HAP-1 (cell line): ENCODE data around the gene WDPCP.
"Not testable (repeated sequence)": the region's sequence is repeated elsewhere in the genome, so short reads cannot be mapped to it uniquely, and the experiment has no call there.

Experiments used
- DNase-seq, 2 experiments: peaks; one replicate each; pipeline ENCODE4 v3.0.0-alpha.2; 2016 to 2020; ENCODE audit warnings: low spot score in 2 of 2
- H3K27me3 ChIP-seq: fragments of 250-450 bp; sonication (Bioruptor Pico); 2 replicates; pipeline ENCODE4 v1.5.1; 2020; ENCODE audit warnings: low read depth, mild to moderate bottlenecking, moderate library complexity
- H3K36me3 ChIP-seq: fragments of 250-450 bp; sonication (Bioruptor Pico); replicated peaks from 2 replicates; pipeline ENCODE4 v1.5.1; 2020; ENCODE audit warnings: mild to moderate bottlenecking
- H3K4me1 ChIP-seq: fragments of 250-450 bp; sonication (Bioruptor Pico); 2 replicates; pipeline ENCODE4 v1.5.1; 2020; ENCODE audit warnings: mild to moderate bottlenecking
- H3K4me3 ChIP-seq: fragments of 250-450 bp; sonication (Bioruptor Pico); 2 replicates; pipeline ENCODE4 v1.5.1; 2020; ENCODE audit warnings: mild to moderate bottlenecking, moderate library complexity
- H3K9me3 ChIP-seq: fragments of 250-450 bp; sonication (Bioruptor Pico); 2 replicates; pipeline ENCODE4 v1.5.1; 2020; ENCODE audit warnings: mild to moderate bottlenecking, moderate library complexity
- in situ Hi-C: fragments of 300-500 bp; cut with MboI; formaldehyde crosslinking; loops from 3 replicates; pipeline ENCODE4 v1.14.3; 2020; ENCODE audit warnings: low sequenced_read_pairs, inconsistent platforms, mixed read lengths

The WDPCP gene

DNA sequence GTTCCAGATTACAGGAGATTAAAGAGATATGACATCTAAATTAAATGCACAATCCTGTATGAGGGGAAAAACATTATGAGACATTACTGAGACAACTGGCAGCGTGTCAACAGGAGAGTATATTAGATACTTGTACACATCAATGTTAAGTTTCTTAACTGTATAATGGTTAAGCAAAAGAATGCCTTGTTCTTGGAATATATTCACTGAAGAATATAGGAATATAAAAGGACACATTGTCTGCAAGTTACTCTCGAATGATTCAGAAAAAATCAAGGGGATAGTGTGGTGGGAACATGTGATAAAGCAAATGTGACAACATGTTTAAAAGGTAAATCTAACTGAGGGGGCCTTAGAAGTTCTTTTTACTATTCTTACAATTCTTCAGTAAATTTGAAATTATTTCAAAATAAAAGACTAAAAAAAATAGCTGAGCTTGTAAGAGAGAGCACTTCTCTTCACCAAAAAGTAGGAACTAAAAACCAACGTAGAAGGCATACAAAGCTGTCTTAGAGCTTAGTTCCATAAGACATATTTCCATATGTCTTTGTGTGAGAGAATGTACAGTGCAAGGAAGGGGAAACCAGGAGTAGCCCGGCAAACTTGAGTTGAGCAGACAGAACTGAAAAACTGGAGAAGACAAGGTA is 7.5 kb downstream of the WDPCP start:
- H3K9me3 ChIP-seq = no peaks in the 10 kb centered on the region
- no peak overlapping the region for H3K4me3 ChIP-seq
- H3K36me3 ChIP-seq = no peaks in the 10 kb centered on the region
- no peak for DNase-seq
- no peaks in the 10 kb centered on the region for H3K27me3 ChIP-seq
- H3K4me1 ChIP-seq = peaks cover 4% of the 10 kb centered on the region; the same call in 1 of the 2 replicates
- in situ Hi-C loops = no loop called here

- DNase-seq = no peak
Observed at GRCh38 chr2:63578767-63579166, 9.5 kb downstream of the WDPCP start.

GRCh38 chr2:63576546-63576945 is 11.7 kb downstream of the WDPCP start:
- H3K36me3 ChIP-seq = no peaks in the 10 kb centered on the region
- in situ Hi-C loops = no loop called here
- H3K9me3 ChIP-seq = no peaks in the 10 kb centered on the region
- no peak overlapping the region for H3K4me3 ChIP-seq
- peaks cover 4% of the 10 kb centered on the region; the same call in 1 of the 2 replicates for H3K4me1 ChIP-seq
- H3K27me3 ChIP-seq = no peaks in the 10 kb centered on the region
- no peak for DNase-seq

More at GRCh38 chr2:63578767-63579166, 9.5 kb downstream of the WDPCP start:
- Histone ChIP-seq H3K27me3 (no peaks in the 10 kb centered on the region), H3K9me3 (no peaks in the 10 kb centered on the region), H3K4me1 (peaks cover 4% of the 10 kb centered on the region; the same call in 1 of the 2 replicates), H3K36me3 (no peaks in the 10 kb centered on the region), H3K4me3 (no peak overlapping the region)
- in situ Hi-C loops = no loop called here

DNA sequence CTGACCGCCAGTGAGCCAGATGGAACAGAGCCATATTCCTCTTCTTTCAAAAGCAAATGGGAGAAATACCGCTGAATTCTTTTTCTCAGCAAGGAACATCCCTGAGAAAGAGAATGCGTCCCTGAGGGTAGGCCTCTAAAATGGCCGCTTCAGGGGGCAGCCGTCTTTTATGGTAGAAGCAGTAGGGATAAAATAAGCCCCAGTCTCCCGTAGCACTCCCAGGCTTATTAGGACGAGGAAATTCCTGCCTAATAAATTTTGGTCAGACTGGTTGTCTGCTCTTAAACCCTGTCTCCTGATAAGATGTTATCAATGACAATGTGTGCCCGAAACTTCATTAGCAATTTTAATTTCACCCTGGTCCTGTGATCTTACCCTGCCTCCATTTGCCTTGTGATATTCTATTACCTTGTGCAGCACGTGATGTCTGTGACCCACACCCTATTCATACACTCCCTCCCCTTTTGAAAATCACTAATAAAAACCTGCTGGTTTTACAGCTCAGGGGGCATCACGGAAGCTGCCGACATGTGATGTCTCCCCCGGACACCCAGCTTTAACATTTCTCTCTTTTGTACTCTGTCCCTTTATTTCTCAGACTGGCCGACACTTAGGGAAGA is 14.4 kb downstream of the WDPCP start:
- H3K36me3 ChIP-seq, in situ Hi-C loops, H3K9me3 ChIP-seq, H3K27me3 ChIP-seq, DNase-seq, H3K4me1 ChIP-seq, H3K4me3 ChIP-seq: not testable (repeated sequence)

DNA sequence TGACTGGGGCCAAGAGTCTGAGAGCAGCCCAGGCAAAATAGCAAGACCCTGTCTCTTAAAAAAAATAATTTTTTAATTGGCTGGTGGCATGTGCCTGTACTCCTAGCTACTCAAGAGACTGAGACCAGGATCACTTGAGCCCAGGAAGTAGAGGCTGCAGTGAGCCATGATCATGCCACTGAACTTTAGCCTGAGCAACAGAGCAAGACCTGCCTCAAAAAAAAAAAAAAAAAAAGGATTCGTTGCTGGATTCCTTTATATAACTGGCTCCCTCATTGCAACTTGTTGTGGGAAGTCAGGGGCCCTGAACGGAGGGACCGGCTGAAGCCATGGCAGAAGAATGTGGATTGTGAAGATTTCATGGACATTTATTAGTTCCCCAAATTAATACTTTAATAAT is 15.3 kb downstream of the WDPCP start:
- H3K4me3 ChIP-seq, in situ Hi-C loops: not testable (repeated sequence)

DNA sequence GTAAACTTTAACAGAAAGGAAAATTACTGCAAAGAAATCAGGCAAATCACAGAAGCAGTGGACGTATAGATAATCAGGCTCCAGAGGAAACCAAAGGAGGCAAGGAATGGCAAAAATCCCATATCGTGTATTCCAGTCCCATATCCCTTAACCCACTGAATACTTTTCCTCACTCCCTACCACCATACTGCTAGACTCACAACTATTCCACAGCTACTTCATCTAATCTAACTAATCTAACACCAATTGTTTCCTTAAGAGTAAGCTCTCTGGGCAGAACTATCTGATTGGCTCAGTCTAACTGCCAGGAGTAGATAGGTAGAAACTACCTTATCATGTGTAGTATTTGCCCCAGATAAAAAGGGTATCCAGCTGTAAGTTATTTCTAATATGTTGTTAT is 16.3 kb downstream of the WDPCP start:
- H3K36me3 ChIP-seq = no peaks in the 10 kb centered on the region
- H3K9me3 ChIP-seq = no peaks in the 10 kb centered on the region
- H3K4me3 ChIP-seq = no peak overlapping the region
- H3K27me3 ChIP-seq = no peaks in the 10 kb centered on the region; the same call in 1 of the 2 replicates
- in situ Hi-C loops = no loop called here
- DNase-seq = no peak
- H3K4me1 ChIP-seq = peaks cover 2% of the 10 kb centered on the region; the same call in 1 of the 2 replicates

More for the DNA sequence above, 15.3 kb downstream of the WDPCP start:
- H3K36me3 ChIP-seq, H3K4me1 ChIP-seq, H3K27me3 ChIP-seq, DNase-seq, H3K9me3 ChIP-seq: not testable (repeated sequence)

DNA sequence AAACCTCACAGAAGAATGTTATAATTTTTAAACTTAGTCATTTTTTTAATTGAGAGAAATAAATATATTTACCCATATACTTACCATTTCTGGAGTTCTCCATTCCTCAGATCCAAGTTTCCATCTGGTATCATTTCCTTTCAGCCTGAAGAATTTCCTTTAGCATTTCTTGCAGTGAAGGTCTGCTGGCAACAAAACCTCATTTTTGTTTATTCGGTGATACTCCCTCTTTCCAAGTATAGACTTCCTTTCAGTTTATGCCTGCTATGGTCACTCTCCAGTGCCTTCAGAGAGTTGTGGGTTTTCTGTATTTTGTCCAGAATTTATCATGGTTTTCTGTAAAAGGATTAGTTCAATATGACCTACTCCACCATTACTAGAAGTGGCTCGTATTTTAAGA is 17.0 kb downstream of the WDPCP start:
- Histone ChIP-seq H3K36me3 (no peaks in the 10 kb centered on the region), H3K4me3 (no peak overlapping the region), H3K4me1 (no peaks in the 10 kb centered on the region), H3K27me3 (no peaks in the 10 kb centered on the region; the same call in 1 of the 2 replicates), H3K9me3 (no peaks in the 10 kb centered on the region)
- in situ Hi-C loops = no loop called here
- DNase-seq = no peak

DNA sequence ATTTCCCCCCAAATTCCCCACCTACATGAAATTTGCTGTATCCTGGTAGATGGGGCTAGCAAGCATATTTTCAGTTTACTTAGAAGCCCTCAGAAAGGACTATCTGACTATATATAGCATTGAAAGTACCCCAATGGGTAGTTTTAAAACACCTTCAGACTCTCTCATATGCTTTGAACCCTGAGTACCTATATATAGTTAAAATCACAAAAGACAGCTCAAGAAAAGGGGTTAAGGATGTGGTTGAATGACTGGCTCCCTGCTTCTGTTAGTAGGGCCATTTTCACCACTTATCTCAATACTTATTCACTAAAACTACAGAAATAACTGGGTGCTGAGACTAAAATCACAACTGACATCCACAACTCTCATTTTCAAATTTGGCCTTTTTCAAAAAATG is 18.5 kb downstream of the WDPCP start:
- no peaks in the 10 kb centered on the region for H3K9me3 ChIP-seq
- in situ Hi-C loops = no loop called here
- no peaks in the 10 kb centered on the region for H3K36me3 ChIP-seq
- DNase-seq = no peak
- no peaks in the 10 kb centered on the region; the same call in 1 of the 2 replicates for H3K27me3 ChIP-seq
- no peaks in the 10 kb centered on the region for H3K4me1 ChIP-seq
- no peak overlapping the region for H3K4me3 ChIP-seq

DNA sequence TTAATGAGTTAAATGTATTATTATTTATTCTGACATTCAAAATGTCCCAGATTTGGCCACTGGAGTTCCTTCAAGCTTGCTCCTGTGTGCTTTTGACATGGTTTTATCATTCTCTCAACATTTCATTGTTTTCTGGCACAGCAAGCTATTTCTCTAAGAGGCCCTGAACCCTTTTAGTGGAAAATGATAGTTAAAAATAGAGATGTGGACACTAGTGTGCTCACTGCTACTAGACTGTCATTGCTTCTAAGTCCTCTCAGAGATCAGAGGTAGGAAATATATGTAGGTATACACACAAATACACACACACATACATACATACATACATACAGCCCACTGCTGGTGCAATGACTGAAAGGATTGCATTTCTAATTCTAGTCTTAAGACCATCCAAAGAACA is 25.5 kb downstream of the WDPCP start:
- Histone ChIP-seq H3K9me3 (peaks cover 6% of the 10 kb centered on the region; the same call in 1 of the 2 replicates), H3K4me1 (no peaks in the 10 kb centered on the region), H3K27me3 (no peaks in the 10 kb centered on the region; the same call in 1 of the 2 replicates), H3K4me3 (no peak overlapping the region), H3K36me3 (no peaks in the 10 kb centered on the region)
- in situ Hi-C loops = no loop called here
- DNase-seq = no peak

GRCh38 chr2:63558922-63559321 is 29.4 kb downstream of the WDPCP start:
- H3K36me3 ChIP-seq, H3K9me3 ChIP-seq, H3K4me3 ChIP-seq, H3K4me1 ChIP-seq, DNase-seq, in situ Hi-C loops, H3K27me3 ChIP-seq: not testable (repeated sequence)

DNA sequence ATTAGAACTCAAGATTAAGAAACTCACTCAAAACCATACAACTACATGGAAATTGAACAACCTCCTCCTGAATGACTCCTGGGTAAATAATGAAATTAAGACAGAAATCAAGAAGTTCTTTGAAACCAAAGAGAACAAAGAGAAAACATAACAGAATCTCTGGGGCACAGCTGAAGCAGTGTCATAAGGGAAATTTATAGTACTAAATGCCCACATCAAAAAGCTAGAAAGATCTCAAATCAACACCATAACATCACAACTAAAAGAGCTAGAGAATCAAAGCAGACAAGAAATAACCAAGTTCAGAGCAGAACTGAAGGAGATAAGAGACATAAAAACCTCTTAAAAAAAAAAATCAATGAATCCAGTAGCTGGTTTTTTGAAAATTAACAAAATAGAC is 30.5 kb downstream of the WDPCP start:
- H3K36me3 ChIP-seq, in situ Hi-C loops: not testable (repeated sequence)

DNA sequence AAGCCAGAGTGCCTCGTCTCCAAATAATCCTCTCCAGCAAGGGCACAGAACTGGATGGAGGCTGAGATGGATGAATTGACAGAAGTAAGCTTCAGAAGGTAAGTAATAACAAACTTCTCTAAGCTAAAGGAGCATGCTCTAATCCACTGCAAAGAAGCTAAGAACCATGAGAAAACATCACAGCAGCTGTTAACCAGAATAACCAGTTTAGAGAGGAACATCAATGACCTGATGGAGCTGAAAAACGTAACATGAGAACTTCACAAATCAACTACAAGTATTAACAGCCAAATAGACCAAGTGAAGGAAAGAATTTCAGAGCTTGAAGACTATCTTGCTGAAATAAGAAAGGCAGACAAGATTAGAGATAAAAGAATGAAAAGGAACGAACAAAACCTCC is 32.3 kb downstream of the WDPCP start:
- Histone ChIP-seq H3K9me3 (peaks cover 6% of the 10 kb centered on the region; the same call in 1 of the 2 replicates), H3K36me3 (no peaks in the 10 kb centered on the region), H3K4me3 (no peak overlapping the region), H3K4me1 (no peaks in the 10 kb centered on the region), H3K27me3 (no peaks in the 10 kb centered on the region)
- in situ Hi-C loops = no loop called here
- no peak for DNase-seq

More for the DNA sequence above, 30.5 kb downstream of the WDPCP start:
- not testable (repeated sequence) for H3K4me3 ChIP-seq, H3K4me1 ChIP-seq, H3K9me3 ChIP-seq, H3K27me3 ChIP-seq, DNase-seq

DNA sequence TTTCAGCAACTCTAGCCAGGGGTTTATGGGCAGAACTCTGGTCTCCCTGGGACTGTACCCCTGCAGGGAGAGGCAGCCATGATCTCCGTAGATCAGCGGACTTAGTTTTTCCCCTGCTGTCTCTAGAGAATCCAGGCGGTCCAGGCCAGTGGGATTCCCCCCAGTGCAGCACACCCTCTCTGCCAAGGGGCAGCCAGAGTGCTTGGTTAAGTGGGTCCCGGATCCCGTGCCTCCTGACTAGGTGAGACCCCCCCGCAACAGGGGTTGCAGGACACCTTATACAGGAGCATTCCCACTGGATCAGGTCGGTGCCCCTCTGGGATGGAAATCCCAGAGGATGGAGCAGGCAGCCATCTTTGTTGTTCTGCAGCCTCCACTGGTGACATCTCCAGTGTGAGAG is 33.0 kb downstream of the WDPCP start:
- H3K4me1 ChIP-seq = no peaks in the 10 kb centered on the region

GRCh38 chr2:63553049-63553448 is 35.2 kb downstream of the WDPCP start:
- no peak for DNase-seq
- H3K36me3 ChIP-seq = no peaks in the 10 kb centered on the region
- no peaks in the 10 kb centered on the region for H3K4me1 ChIP-seq
- in situ Hi-C loops = no loop called here
- H3K9me3 ChIP-seq = no peaks in the 10 kb centered on the region
- H3K27me3 ChIP-seq = no peaks in the 10 kb centered on the region
- H3K4me3 ChIP-seq = no peak overlapping the region

More for the DNA sequence above, 33.0 kb downstream of the WDPCP start:
- no peak for DNase-seq
- Histone ChIP-seq H3K4me3 (no peak overlapping the region), H3K27me3 (no peaks in the 10 kb centered on the region), H3K9me3 (peaks cover 6% of the 10 kb centered on the region; the same call in 1 of the 2 replicates), H3K36me3 (no peaks in the 10 kb centered on the region)
- in situ Hi-C loops = no loop called here
